Right lobe of liver (tissue), 4 donors: ENCODE measurements around the gene SIDT2.

ENCODE experiments used
- CTCF ChIP-seq, 4 donors: fragments of 200-600 bp in 3 of 4; fragments of 450-650 bp in 1 of 4; IDR thresholded peaks; one replicate each; pipeline versions ENCODE4 v1.5.1 to v1.8.0; 2016 to 2022; ENCODE audit warnings: antibody characterized with exemption in 4 of 4, mild to moderate bottlenecking in 2 of 4
- POLR2A ChIP-seq: fragments of 450-650 bp; IDR thresholded peaks from one replicate; pipeline ENCODE4 v1.6.1; 2017; ENCODE audit warnings: antibody characterized with exemption, mild to moderate bottlenecking
- donor health status: DM: no; HTN: no; CAD: no.
- donor health status: DM: no; HTN: no; CAD: no.
- donor health status: DM: no; HTN: yes; CAD: no.

- TF ChIP-seq CTCF (IDR thresholded peaks at IDR 0.05) (no peak), POLR2A (no peak)
Measured at GRCh38 chr11:117187428-117187798, 8.9 kb downstream of the SIDT2 start.
